Measurements from ENCODE around the gene DPP6.

GRCh38 chr7:154902600-154903082 lies 850.4 kb downstream of the DPP6 start:
- TF ChIP-seq CTCF (IDR thresholded peaks at IDR 0.05) (no peak), POLR2A (IDR thresholded peaks at IDR 0.05) (no peak)
